Keratinocyte (primary cell): Measurements from ENCODE around the gene CPNE4. TPM values are rescaled to one million over a fixed set of nuclear protein-coding genes. Genes with fewer than 3 reads are reported as not detected.

Source experiments
- DNase-seq: peaks from one replicate; pipeline ENCODE4 v3.0.0-alpha.2; 2011; ENCODE audit warnings: low read depth, missing footprints, low spot score
- FAIRE-seq: peaks from 2 replicates; lab custom pipeline; 2011; peaks lifted over from hg19 to GRCh38; lab: Jason Lieb, UNC
- H2AFZ ChIP-seq: 2 replicates; pipeline ENCODE4 v1.6.0; 2012; ENCODE audit warnings: low read length, control low read depth, inconsistent platforms; ENCODE audit not compliant: control insufficient read depth
- H3K27ac ChIP-seq: 2 replicates; pipeline ENCODE4 v1.5.1; 2011; ENCODE audit warnings: low read length; ENCODE audit not compliant: control insufficient read depth, insufficient read depth
- H3K27me3 ChIP-seq: 3 replicates; pipeline ENCODE4 v1.6.0; 2011; ENCODE audit warnings: low read length; ENCODE audit not compliant: control insufficient read depth, insufficient read depth; ENCODE audit errors: extremely low read depth
- H3K36me3 ChIP-seq, 2 experiments: 2 replicates in 1 of 2; 3 replicates in 1 of 2; pipeline ENCODE4 v1.5.1; 2011; ENCODE audit warnings: low read length in 2 of 2, mild to moderate bottlenecking in 1 of 2; ENCODE audit not compliant: control insufficient read depth in 2 of 2, insufficient read depth in 2 of 2; ENCODE audit errors: extremely low read depth in 1 of 2
- H3K4me1 ChIP-seq: 3 replicates; pipeline ENCODE4 v1.5.1; 2011; ENCODE audit warnings: low read length; ENCODE audit not compliant: control insufficient read depth, insufficient read depth; ENCODE audit errors: extremely low read depth
- H3K4me2 ChIP-seq: 3 replicates; pipeline ENCODE4 v1.6.0; 2011; ENCODE audit warnings: low read depth, low read length; ENCODE audit not compliant: control insufficient read depth, insufficient read depth; ENCODE audit errors: extremely low read depth
- H3K4me3 ChIP-seq, 3 experiments: fragments of 200-600 bp in 1 of 3; sonication (generic) in 1 of 3; 2 replicates in 2 of 3; 3 replicates in 1 of 3; pipeline ENCODE4 v1.5.1; 2011 to 2016; ENCODE audit warnings: low read length in 3 of 3, mild to moderate bottlenecking in 3 of 3, control low read depth in 2 of 3, inconsistent platforms in 1 of 3, low read depth in 1 of 3, mixed read lengths in 1 of 3, mixed run types in 1 of 3, moderate library complexity in 1 of 3; ENCODE audit not compliant: control insufficient read depth in 2 of 3, insufficient read depth in 2 of 3; ENCODE audit errors: extremely low read depth in 1 of 3
- H3K79me2 ChIP-seq: 2 replicates; pipeline ENCODE4 v1.6.0; 2012; ENCODE audit warnings: low read length; ENCODE audit not compliant: control insufficient read depth, insufficient read depth
- H3K9ac ChIP-seq: 3 replicates; pipeline ENCODE4 v1.6.0; 2011; ENCODE audit warnings: low read length; ENCODE audit not compliant: control insufficient read depth, insufficient read depth; ENCODE audit errors: extremely low read depth
- H3K9me1 ChIP-seq: 3 replicates; pipeline ENCODE4 v1.6.0; 2011; ENCODE audit warnings: low read length; ENCODE audit not compliant: control insufficient read depth, insufficient read depth; ENCODE audit errors: extremely low read depth
- H3K9me3 ChIP-seq: 2 replicates; pipeline ENCODE4 v1.5.1; 2012; ENCODE audit warnings: low read depth, low read length; ENCODE audit not compliant: control insufficient read depth
- H4K20me1 ChIP-seq: 3 replicates; pipeline ENCODE4 v1.6.0; 2011; ENCODE audit warnings: low read length; ENCODE audit not compliant: control insufficient read depth, insufficient read depth; ENCODE audit errors: extremely low read depth
- CTCF ChIP-seq, 3 experiments: IDR thresholded peaks in 1 of 3; conservative IDR thresholded peaks in 1 of 3; optimal IDR thresholded peaks in 1 of 3; 2 replicates in 2 of 3; 3 replicates in 1 of 3; pipeline versions ENCODE3 to v1.5.1; 2011; ENCODE audit warnings: low read length in 3 of 3, mild to moderate bottlenecking in 3 of 3, moderate library complexity in 2 of 3, control low read depth in 1 of 3, inconsistent platforms in 1 of 3; ENCODE audit not compliant: insufficient read depth in 2 of 3; ENCODE audit errors: extremely low read depth in 1 of 3
- EZH2 ChIP-seq: IDR thresholded peaks from one replicate; pipeline ENCODE4 v1.6.1; 2012; ENCODE audit warnings: inconsistent platforms, mild to moderate bottlenecking, low read length, moderate library complexity
- dilution Hi-C: fragments of 300-500 bp; cut with MboI; formaldehyde crosslinking; loops from one replicate; pipeline ENCODE4 v1.7.0; 2020; ENCODE audit warnings: low sequenced_read_pairs; ENCODE audit not compliant: extremely low pct_ligation_motif_present
- polyA plus RNA-seq, 5 experiments: library from polyadenylated mRNA; depleted of rRNA in 3 of 5; stranded (reverse) in 3 of 5; stranded (forward) in 1 of 5; unstranded in 1 of 5; fragments of >200 nt; gene quantifications; 1 replicate in 1 of 5; 2 replicates in 3 of 5; 3 replicates in 1 of 5; pipeline versions ENCODE4 v1.2.1 to v1.2.3, GENCODE V29; 2011 to 2012; ENCODE audit warnings: missing spikeins in 2 of 5, low read depth in 1 of 5, low replicate concordance in 1 of 5

Gene CPNE4
- polyA plus RNA-seq, 1 donor (not counting 4 experiments of a cell fraction or from before 2014, with no cell fraction given), result 0.08 TPM

GRCh38 chr3:131540143-131540542 is 494.7 kb downstream of the CPNE4 start:
- dilution Hi-C loops, result no loop called here
- FAIRE-seq, result no peak
- H3K9me3 ChIP-seq, result no peaks in the 10 kb centered on the region
- H3K79me2 ChIP-seq, result no peaks in the 10 kb centered on the region
- no peak overlapping the region for H2AFZ ChIP-seq
- H3K4me1 ChIP-seq, result peaks cover 21% of the 10 kb centered on the region
- H4K20me1 ChIP-seq, result no peaks in the 10 kb centered on the region
- no peak overlapping the region for H3K4me3 ChIP-seq
- no peaks in the 10 kb centered on the region for H3K9me1 ChIP-seq
- H3K27me3 ChIP-seq, result peaks cover 3% of the 10 kb centered on the region
- no peak for DNase-seq
- no peak overlapping the region for H3K9ac ChIP-seq
- no peaks in the 10 kb centered on the region for H3K36me3 ChIP-seq
- TF ChIP-seq EZH2 (no peak), CTCF (optimal IDR thresholded peaks at IDR 0.05 in 1 of 3, IDR thresholded peaks at IDR 0.05 in 1 of 3, conservative IDR thresholded peaks at IDR 0.05 in 1 of 3; ENCODE audit: extremely low read depth in 1 of 3, insufficient read depth in 2 of 3, low read length in 3 of 3) (no peak)
- no peak overlapping the region for H3K4me2 ChIP-seq
- H3K27ac ChIP-seq, result no peak overlapping the region

GRCh38 chr3:131538968-131539367 is 495.8 kb downstream of the CPNE4 start:
- Histone ChIP-seq H3K27me3 (peaks cover 3% of the 10 kb centered on the region), H4K20me1 (no peaks in the 10 kb centered on the region), H3K9ac (no peak overlapping the region), H3K79me2 (no peaks in the 10 kb centered on the region), H3K4me1 (peaks cover 15% of the 10 kb centered on the region), H3K4me2 (no peak overlapping the region), H3K36me3 (no peaks in the 10 kb centered on the region), H3K4me3 (no peak overlapping the region), H3K9me1 (no peaks in the 10 kb centered on the region), H3K27ac (no peak overlapping the region), H3K9me3 (no peaks in the 10 kb centered on the region), H2AFZ (no peak overlapping the region)
- no peak for FAIRE-seq
- no peak for TF ChIP-seq EZH2
- no peak for TF ChIP-seq CTCF (optimal IDR thresholded peaks at IDR 0.05 in 1 of 3, IDR thresholded peaks at IDR 0.05 in 1 of 3, conservative IDR thresholded peaks at IDR 0.05 in 1 of 3; ENCODE audit: extremely low read depth in 1 of 3, insufficient read depth in 2 of 3, low read length in 3 of 3)
- dilution Hi-C loops, result no loop called here
- no peak for DNase-seq
